GM23338 (cell line): ENCODE data around the gene MEPE. TPM values are rescaled to one million over a fixed set of nuclear protein-coding genes. Genes with fewer than 3 reads are reported as not detected.

Experiments
- ATAC-seq: fragments of 200-7000 bp; cut with Tn5 transposase; 3 replicates; pipeline ENCODE4 v1.9.1; 2020
- DNase-seq: peaks from one replicate; pipeline ENCODE4 v3.0.0-alpha.2; 2015; ENCODE audit warnings: low spot score
- H2AFZ ChIP-seq: fragments of 200-600 bp; sonication (generic); 2 replicates; pipeline ENCODE4 v1.8.0; 2016; ENCODE audit warnings: antibody characterized with exemption, mild to moderate bottlenecking, moderate library complexity
- H3F3A ChIP-seq: fragments of 200-600 bp; sonication (generic); replicated peaks from 2 replicates; pipeline ENCODE4 v1.8.0; 2017; ENCODE audit warnings: antibody characterized with exemption, mixed run types, low read depth
- H3K27ac ChIP-seq: fragments of 200-600 bp; sonication (generic); 2 replicates; pipeline ENCODE4 v1.6.1; 2016; ENCODE audit warnings: low read depth
- H3K27me3 ChIP-seq: fragments of 200-600 bp; sonication (generic); 2 replicates; pipeline ENCODE4 v1.8.0; 2016; ENCODE audit warnings: mild to moderate bottlenecking, mixed run types, moderate library complexity; ENCODE audit not compliant: insufficient read depth
- H3K36me3 ChIP-seq: fragments of 200-600 bp; sonication (generic); 2 replicates; pipeline ENCODE4 v1.8.0; 2016; ENCODE audit warnings: mild to moderate bottlenecking; ENCODE audit not compliant: insufficient read depth
- H3K4me1 ChIP-seq: fragments of 200-600 bp; sonication (generic); 2 replicates; pipeline ENCODE4 v1.8.0; 2016; ENCODE audit warnings: mild to moderate bottlenecking, moderate library complexity; ENCODE audit not compliant: insufficient read depth
- H3K4me2 ChIP-seq: fragments of 200-600 bp; sonication (generic); 2 replicates; pipeline ENCODE4 v1.7.1; 2017; ENCODE audit warnings: mixed run types
- H3K4me3 ChIP-seq: fragments of 200-600 bp; sonication (generic); 2 replicates; pipeline ENCODE4 v1.6.1; 2016; ENCODE audit warnings: mixed run types
- H3K79me2 ChIP-seq: fragments of 200-600 bp; sonication (generic); replicated peaks from 2 replicates; pipeline ENCODE4 v1.8.0; 2017; ENCODE audit warnings: mild to moderate bottlenecking; ENCODE audit not compliant: insufficient read depth
- H3K9me2 ChIP-seq: fragments of 200-600 bp; sonication (generic); 2 replicates; pipeline ENCODE4 v1.8.0; 2017; ENCODE audit not compliant: insufficient read depth
- H4K20me1 ChIP-seq: fragments of 200-600 bp; sonication (generic); replicated peaks from 2 replicates; pipeline ENCODE4 v1.8.0; 2017; ENCODE audit warnings: mild to moderate bottlenecking; ENCODE audit not compliant: insufficient read depth
- H3K27ac Mint-ChIP-seq: 2 replicates; pipeline ENCODE4 v1.8.0; 2020; ENCODE audit warnings: inconsistent platforms, mild to moderate bottlenecking, moderate library complexity, mixed read lengths
- H3K27me3 Mint-ChIP-seq: 3 replicates; pipeline ENCODE4 v1.8.0; 2022; ENCODE audit warnings: low read depth, mild to moderate bottlenecking, moderate library complexity, mixed read lengths, inconsistent platforms; ENCODE audit not compliant: insufficient read depth, poor library complexity
- H3K36me3 Mint-ChIP-seq: 3 replicates; pipeline ENCODE4 v1.8.0; 2021; ENCODE audit warnings: low read depth, mild to moderate bottlenecking, inconsistent platforms, moderate library complexity, mixed read lengths
- H3K4me1 Mint-ChIP-seq: 3 replicates; pipeline ENCODE4 v1.8.0; 2020; ENCODE audit warnings: mild to moderate bottlenecking, inconsistent platforms, mixed read lengths
- H3K4me3 Mint-ChIP-seq: 3 replicates; pipeline ENCODE4 v1.8.0; 2021; ENCODE audit warnings: moderate library complexity, mild to moderate bottlenecking, inconsistent platforms, mixed read lengths
- H3K9me3 Mint-ChIP-seq: 3 replicates; pipeline ENCODE4 v1.8.0; 2020; ENCODE audit warnings: moderate library complexity, mild to moderate bottlenecking, inconsistent platforms, mixed read lengths
- CREB1 ChIP-seq: fragments of 250-450 bp; sonication (Bioruptor Pico); IDR thresholded peaks from 2 replicates; pipeline ENCODE4 v1.5.0; 2020; ENCODE audit warnings: low read depth, mild to moderate bottlenecking, moderate library complexity
- JUNB ChIP-seq: IDR thresholded peaks from one replicate; pipeline ENCODE4 v1.6.1; 2016; ENCODE audit warnings: antibody characterized with exemption; ENCODE audit not compliant: unreplicated experiment
- POLR2AphosphoS5 ChIP-seq: IDR thresholded peaks from 2 replicates; pipeline ENCODE4 v1.6.1; 2016; ENCODE audit warnings: antibody characterized with exemption, low read depth
- REST ChIP-seq: IDR thresholded peaks from one replicate; pipeline ENCODE4 v1.6.1; 2018; ENCODE audit warnings: antibody characterized with exemption; ENCODE audit not compliant: unreplicated experiment
- ZNF331 ChIP-seq: fragments of 250-450 bp; sonication (Bioruptor Pico); IDR thresholded peaks from 2 replicates; pipeline ENCODE4 v1.5.0; 2020; ENCODE audit warnings: low read depth, mild to moderate bottlenecking, moderate library complexity
- polyA plus RNA-seq: library from polyadenylated mRNA; unstranded; fragments of >200 nt; fragmentation: Nextera tagmentation; extraction: Ambion mirVana; gene quantifications from 2 replicates; pipeline ENCODE4 v1.2.1, GENCODE V29; 2016
- total RNA-seq: library from RNA; depleted of rRNA; stranded (reverse); fragments of >200 nt; shearing (Covaris generic); gene quantifications from 2 replicates; pipeline ENCODE4 v1.2.3, GENCODE V29; 2014
- TF ChIP-seq, protein P1 (sequence below), 2 experiments: fragments of 200-600 bp in 1 of 2; sonication (generic) in 1 of 2; conservative IDR thresholded peaks; 2 replicates each; pipeline versions ENCODE4 v1.5.1 to v1.6.1; 2016 to 2017; ENCODE audit warnings: antibody characterized with exemption in 2 of 2, low read depth in 2 of 2, mild to moderate bottlenecking in 2 of 2, moderate library complexity in 1 of 2
- TF ChIP-seq, protein P2 (sequence below): IDR thresholded peaks from 2 replicates; pipeline ENCODE4 v1.6.1; 2016; ENCODE audit warnings: antibody characterized with exemption

MEPE gene
- total and polyA plus RNA-seq, 2 experiments from 2014 or later: not detected

GRCh38 chr4:87848622-87849351 lies 16.0 kb downstream of the MEPE start:
- Histone ChIP-seq H3K4me1 (peaks cover 12% of the 10 kb centered on the region), H3K4me2 (peak overlapping the region; percentile 61), H4K20me1 (no peaks in the 10 kb centered on the region), H3K4me3 (peak overlapping the region; percentile 32; the same call in 1 of the 2 replicates), H3K27ac (no peak overlapping the region), H3K79me2 (no peaks in the 10 kb centered on the region), H3K36me3 (no peaks in the 10 kb centered on the region), H3F3A (no peaks in the 10 kb centered on the region), H2AFZ (peak overlapping the region; percentile 34; the same call in 1 of the 2 replicates), H3K27me3 (no peaks in the 10 kb centered on the region), H3K9me2 (no peaks in the 10 kb centered on the region)
- ATAC-seq (peak; percentile 94), DNase-seq (peak; percentile 79)
- peak overlapping the region; percentile 43 for H3K4me3 Mint-ChIP-seq
- no peaks in the 10 kb centered on the region for H3K27me3 Mint-ChIP-seq
- H3K27ac Mint-ChIP-seq: no peak overlapping the region
- peaks cover 29% of the 10 kb centered on the region for H3K4me1 Mint-ChIP-seq
- H3K9me3 Mint-ChIP-seq: no peaks in the 10 kb centered on the region
- TF ChIP-seq JUNB: no peak
- TF ChIP-seq POLR2AphosphoS5: no peak
- no peak for TF ChIP-seq ZNF331
- TF ChIP-seq, protein P1, sequence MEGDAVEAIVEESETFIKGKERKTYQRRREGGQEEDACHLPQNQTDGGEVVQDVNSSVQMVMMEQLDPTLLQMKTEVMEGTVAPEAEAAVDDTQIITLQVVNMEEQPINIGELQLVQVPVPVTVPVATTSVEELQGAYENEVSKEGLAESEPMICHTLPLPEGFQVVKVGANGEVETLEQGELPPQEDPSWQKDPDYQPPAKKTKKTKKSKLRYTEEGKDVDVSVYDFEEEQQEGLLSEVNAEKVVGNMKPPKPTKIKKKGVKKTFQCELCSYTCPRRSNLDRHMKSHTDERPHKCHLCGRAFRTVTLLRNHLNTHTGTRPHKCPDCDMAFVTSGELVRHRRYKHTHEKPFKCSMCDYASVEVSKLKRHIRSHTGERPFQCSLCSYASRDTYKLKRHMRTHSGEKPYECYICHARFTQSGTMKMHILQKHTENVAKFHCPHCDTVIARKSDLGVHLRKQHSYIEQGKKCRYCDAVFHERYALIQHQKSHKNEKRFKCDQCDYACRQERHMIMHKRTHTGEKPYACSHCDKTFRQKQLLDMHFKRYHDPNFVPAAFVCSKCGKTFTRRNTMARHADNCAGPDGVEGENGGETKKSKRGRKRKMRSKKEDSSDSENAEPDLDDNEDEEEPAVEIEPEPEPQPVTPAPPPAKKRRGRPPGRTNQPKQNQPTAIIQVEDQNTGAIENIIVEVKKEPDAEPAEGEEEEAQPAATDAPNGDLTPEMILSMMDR (conservative IDR thresholded peaks at IDR 0.05; ENCODE audit: low read depth in 2 of 2): peak; percentile 72 to 78
- TF ChIP-seq CREB1 (CRISPR knock-in tag): no peak
- H3K36me3 Mint-ChIP-seq: no peaks in the 10 kb centered on the region; the same call in 2 of the 3 replicates

DNA sequence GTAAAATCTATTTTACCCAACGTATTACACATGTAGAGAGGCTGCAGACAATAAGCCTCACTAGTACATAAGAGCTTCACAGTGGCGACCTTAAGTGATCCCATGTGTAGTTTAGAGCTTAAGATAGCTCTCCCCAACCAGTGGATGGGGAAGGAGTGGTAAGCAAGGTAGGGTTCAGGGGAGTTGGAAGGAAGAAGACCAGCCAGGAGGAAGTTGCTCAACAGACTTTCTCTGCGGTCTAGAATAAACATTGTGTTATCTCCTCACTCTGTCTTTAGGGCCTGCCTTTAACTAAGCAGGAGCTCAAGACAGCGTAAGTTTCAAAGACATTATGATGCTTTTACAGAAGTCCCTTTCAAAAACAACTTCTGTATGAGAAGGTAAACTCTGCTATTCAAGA lies 16.8 kb downstream of the MEPE start:
- TF ChIP-seq, protein P1 (conservative IDR thresholded peaks at IDR 0.05; ENCODE audit: low read depth in 2 of 2): no peak
- TF ChIP-seq, protein P2, sequence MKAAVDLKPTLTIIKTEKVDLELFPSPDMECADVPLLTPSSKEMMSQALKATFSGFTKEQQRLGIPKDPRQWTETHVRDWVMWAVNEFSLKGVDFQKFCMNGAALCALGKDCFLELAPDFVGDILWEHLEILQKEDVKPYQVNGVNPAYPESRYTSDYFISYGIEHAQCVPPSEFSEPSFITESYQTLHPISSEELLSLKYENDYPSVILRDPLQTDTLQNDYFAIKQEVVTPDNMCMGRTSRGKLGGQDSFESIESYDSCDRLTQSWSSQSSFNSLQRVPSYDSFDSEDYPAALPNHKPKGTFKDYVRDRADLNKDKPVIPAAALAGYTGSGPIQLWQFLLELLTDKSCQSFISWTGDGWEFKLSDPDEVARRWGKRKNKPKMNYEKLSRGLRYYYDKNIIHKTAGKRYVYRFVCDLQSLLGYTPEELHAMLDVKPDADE: no peak
- TF ChIP-seq REST: no peak
- H3K36me3 Mint-ChIP-seq: no peaks in the 10 kb centered on the region; the same call in 2 of the 3 replicates
- no peaks in the 10 kb centered on the region for H3K79me2 ChIP-seq
- peaks cover 17% of the 10 kb centered on the region for H3K4me1 ChIP-seq
- no peak overlapping the region for H3K4me3 ChIP-seq
- H3K36me3 ChIP-seq: no peaks in the 10 kb centered on the region
- H3K4me3 Mint-ChIP-seq: no peak overlapping the region
- H3K27ac ChIP-seq: no peak overlapping the region
- H3K4me1 Mint-ChIP-seq: peaks cover 33% of the 10 kb centered on the region
- no peak for ATAC-seq
- no peak overlapping the region for H2AFZ ChIP-seq
- no peaks in the 10 kb centered on the region for H4K20me1 ChIP-seq
- no peak overlapping the region for H3K4me2 ChIP-seq
- no peaks in the 10 kb centered on the region for H3K9me2 ChIP-seq
- H3K27me3 ChIP-seq: no peaks in the 10 kb centered on the region
- no peaks in the 10 kb centered on the region for H3F3A ChIP-seq
- no peak for DNase-seq
- H3K9me3 Mint-ChIP-seq: no peaks in the 10 kb centered on the region
- no peak overlapping the region for H3K27ac Mint-ChIP-seq
- H3K27me3 Mint-ChIP-seq: no peaks in the 10 kb centered on the region
